Left cardiac atrium (tissue), 4 donors: ENCODE data around the gene RRP9. TPM values are rescaled to one million over a fixed set of nuclear protein-coding genes. Genes with fewer than 3 reads are reported as not detected.

ENCODE experiments used
- ATAC-seq, 2 donors: fragments of 200-7000 bp; cut with Tn5 transposase; one replicate each; pipeline ENCODE4 v1.9.1; 2020; ENCODE audit warnings: mild to moderate bottlenecking in 2 of 2, moderate library complexity in 2 of 2
- DNase-seq: peaks from one replicate; pipeline ENCODE4 v3.0.0-alpha.2; 2020
- intact Hi-C, 2 donors: fragments of 100-400 bp; cut with DNase I; formaldehyde crosslinking; loops; one replicate each; pipeline versions ENCODE4 v1.14.1 to v1.15.1; 2022 to 2023
- total RNA-seq, 2 donors: library from RNA; stranded (reverse); fragmentation: NEBNext Ultra II Directional; extraction: Animal tissue kit (Norgen Biotek cat#: 25700); gene quantifications; one replicate each; pipeline ENCODE4 v1.2.1, GENCODE V29; 2021
- donor health status: DM: no; HTN: yes; CAD: no.
- donor health status: DM: no; HTN: yes; CAD: no; lungs with severe emphysema.
- donor health status: DM: yes; HTN: yes; CAD: no.
- donor health status: Dilated cardiomyopathy.

The RRP9 gene
- total RNA-seq, 2 donors from 2014 or later = 8.9 to 17.2 TPM

- intact Hi-C loops = loop anchor here in 1 of 2 donors (2.0 kb wide), 1 partner anchor 32 kb away; the partner anchor contains the start of gene PARP3
- no peak for DNase-seq
- peak; percentile 36 to 44 for ATAC-seq
These were observed 32.7 kb upstream of the RRP9 start for GRCh38 chr3:51974277-51974962.

GRCh38 chr3:51971350-51971749, 29.6 kb upstream of the RRP9 start:
- intact Hi-C loops = no loop called here
- ATAC-seq (no peak), DNase-seq (no peak)

GRCh38 chr3:51970606-51971300, 29.0 kb upstream of the RRP9 start:
- intact Hi-C loops = no loop called here
- ATAC-seq = no peak

GRCh38 chr3:51969841-51970240, 28.1 kb upstream of the RRP9 start:
- intact Hi-C loops = no loop called here
- ATAC-seq = no peak
- no peak for DNase-seq

More at GRCh38 chr3:51970606-51971300, 29.0 kb upstream of the RRP9 start:
- no peak for DNase-seq

GRCh38 chr3:51968883-51969678, 27.4 kb upstream of the RRP9 start:
- ATAC-seq (no peak), DNase-seq (no peak)
- intact Hi-C loops = no loop called here

- ATAC-seq (peak; percentile 1 to 7), DNase-seq (peak; percentile 54)
- intact Hi-C loops = no loop called here
These were observed 26.6 kb upstream of the RRP9 start for GRCh38 chr3:51968170-51968775.

GRCh38 chr3:51967384-51968169, 25.9 kb upstream of the RRP9 start, which contains the start of gene PCBP4:
Gene PCBP4, minus strand, starts transcription at chr3:51967454. Its CDS starts 6,214 bp downstream, at chr3:51961240.
- DNase-seq (peak; percentile 83), ATAC-seq (peak; percentile 66 to 78)
- intact Hi-C loops = no loop called here

- intact Hi-C loops = no loop called here
- DNase-seq (no peak), ATAC-seq (no peak)
These were observed 25.2 kb upstream of the RRP9 start for GRCh38 chr3:51966922-51967383.

GRCh38 chr3:51966486-51966885, 24.8 kb upstream of the RRP9 start:
- peak in 1 of 2 donors; percentile 2 for ATAC-seq
- DNase-seq = no peak
- intact Hi-C loops = no loop called here

- ATAC-seq (no peak), DNase-seq (no peak)
- intact Hi-C loops = no loop called here
These were observed 24.3 kb upstream of the RRP9 start for GRCh38 chr3:51966016-51966415.

- ATAC-seq (no peak), DNase-seq (no peak)
- intact Hi-C loops = no loop called here
These were observed 22.8 kb upstream of the RRP9 start for GRCh38 chr3:51964521-51964920.

GRCh38 chr3:51963951-51964451, 22.3 kb upstream of the RRP9 start:
- ATAC-seq (no peak), DNase-seq (peak; percentile 35)
- intact Hi-C loops = no loop called here

GRCh38 chr3:51962854-51963530, 21.3 kb upstream of the RRP9 start:
- ATAC-seq = no peak
- peak; percentile 26 for DNase-seq
- intact Hi-C loops = no loop called here

GRCh38 chr3:51961602-51962569, 20.2 kb upstream of the RRP9 start:
- intact Hi-C loops = no loop called here
- peak; percentile 44 to 51 for ATAC-seq
- no peak for DNase-seq

GRCh38 chr3:51961011-51961410, 19.3 kb upstream of the RRP9 start:
- ATAC-seq (no peak), DNase-seq (no peak)
- intact Hi-C loops = no loop called here

GRCh38 chr3:51960386-51960785, 18.7 kb upstream of the RRP9 start:
- DNase-seq = no peak
- no peak for ATAC-seq
- intact Hi-C loops = no loop called here

GRCh38 chr3:51959651-51960050, 17.9 kb upstream of the RRP9 start:
- no peak for ATAC-seq
- intact Hi-C loops = no loop called here
- no peak for DNase-seq
